GM19240 (cell line): Measurements from ENCODE around the gene ATP1B3.
"Not testable (repeated sequence)": the region's sequence is repeated elsewhere in the genome, so short reads cannot be mapped to it uniquely, and the experiment has no call there.

Experiments
- DNase-seq: peaks from one replicate; pipeline ENCODE4 v3.0.0; 2011; ENCODE audit warnings: low spot score; ENCODE audit not compliant: insufficient read length

The ATP1B3 gene

DNA sequence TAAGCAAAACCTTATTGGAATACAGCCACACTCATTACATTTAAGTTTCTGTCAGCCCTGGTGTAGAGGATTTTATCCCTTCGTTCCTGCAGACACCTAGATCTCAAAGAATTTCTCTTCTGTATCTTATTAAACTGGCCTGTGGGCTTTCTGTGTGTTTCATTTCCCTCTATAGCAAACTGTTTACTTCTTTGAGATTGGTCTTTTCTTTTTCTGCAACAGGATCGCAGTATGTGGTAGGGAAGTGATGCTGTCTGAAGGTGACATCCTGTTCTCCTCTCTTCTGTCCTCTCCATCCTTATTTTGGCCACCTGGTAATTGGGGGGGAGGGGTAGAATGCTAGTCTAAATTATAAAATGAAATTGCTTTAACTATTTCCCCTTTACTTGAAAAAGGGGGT is 25.5 kb downstream of the ATP1B3 start:
- DNase-seq, result no peak

DNA sequence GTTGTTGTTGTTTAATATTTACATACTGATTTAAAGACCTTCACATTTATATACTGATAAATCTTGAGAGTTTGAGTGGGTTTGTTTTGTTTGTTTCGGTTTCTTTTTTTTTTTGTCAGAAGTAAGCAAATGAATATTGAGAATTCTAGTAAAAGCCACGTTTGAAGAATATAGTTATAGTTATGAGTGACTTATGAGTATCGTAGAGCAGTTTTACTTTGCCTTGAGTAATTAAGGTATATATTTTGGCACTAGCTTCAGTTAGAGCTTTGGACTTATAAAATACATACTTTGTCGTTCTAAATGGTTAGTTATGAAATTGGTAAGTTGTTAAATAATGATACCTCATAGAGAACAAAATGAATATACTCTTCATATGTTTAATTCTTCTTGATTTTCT is 27.8 kb downstream of the ATP1B3 start:
- DNase-seq, result no peak

DNA sequence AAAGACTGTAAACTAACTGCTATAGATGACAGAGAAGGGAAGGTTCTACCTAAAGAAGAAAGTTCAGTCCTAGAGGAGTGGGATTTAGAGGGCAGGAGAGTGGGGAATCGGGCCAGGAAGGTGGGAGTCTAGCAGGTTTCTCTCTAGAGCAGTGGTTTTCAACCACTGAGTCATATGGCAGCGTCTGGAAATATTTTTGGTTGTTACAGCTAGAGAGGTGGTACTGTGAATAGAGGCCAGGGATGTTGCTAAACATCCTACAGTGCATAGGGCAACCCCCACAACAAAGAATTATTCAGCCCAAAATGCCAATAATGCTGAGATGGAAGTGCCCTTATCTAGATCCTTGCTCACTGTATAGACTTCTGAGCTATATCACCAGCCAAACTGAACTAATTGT is 28.7 kb downstream of the ATP1B3 start:
- no peak for DNase-seq

DNA sequence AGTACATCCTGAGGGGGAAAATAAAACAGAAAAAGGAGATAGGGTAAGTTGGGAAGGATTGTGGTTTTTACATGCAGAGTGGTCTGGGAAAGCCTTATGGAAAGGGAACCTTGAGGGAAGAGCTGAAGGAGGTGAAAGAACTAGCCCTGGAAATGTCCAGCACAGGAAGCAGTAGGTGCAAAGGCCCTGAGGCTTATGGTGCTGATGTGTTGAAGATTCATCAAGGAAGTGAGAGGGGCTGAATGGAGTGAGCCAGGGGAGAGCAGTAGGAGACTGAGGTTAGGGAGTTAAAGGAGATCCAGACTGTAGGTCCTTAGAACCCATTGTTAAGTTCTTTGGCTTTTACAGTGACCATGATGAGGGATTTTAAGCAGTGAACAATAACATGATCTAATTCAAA is 33.0 kb downstream of the ATP1B3 start:
- no peak for DNase-seq

DNA sequence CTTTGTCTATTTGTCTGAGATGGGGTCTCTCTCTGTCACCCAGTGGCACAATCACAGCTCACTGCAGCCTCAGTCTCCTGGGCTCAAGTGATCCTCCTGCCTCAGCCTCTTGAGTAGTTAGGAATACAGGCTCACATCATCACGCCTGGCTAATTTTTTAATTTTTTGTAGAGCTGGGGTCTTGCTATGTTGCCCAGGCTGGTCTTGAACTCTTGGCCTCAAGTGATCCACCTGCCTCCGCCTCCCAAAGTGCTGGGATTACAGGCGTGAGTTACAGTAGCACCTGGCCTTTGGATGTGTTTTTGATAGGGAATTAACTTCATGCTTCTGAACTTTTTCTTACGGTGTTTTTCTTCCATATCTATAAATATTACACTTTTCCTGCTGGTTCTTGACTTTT is 33.5 kb downstream of the ATP1B3 start:
- not testable (repeated sequence) for DNase-seq

DNA sequence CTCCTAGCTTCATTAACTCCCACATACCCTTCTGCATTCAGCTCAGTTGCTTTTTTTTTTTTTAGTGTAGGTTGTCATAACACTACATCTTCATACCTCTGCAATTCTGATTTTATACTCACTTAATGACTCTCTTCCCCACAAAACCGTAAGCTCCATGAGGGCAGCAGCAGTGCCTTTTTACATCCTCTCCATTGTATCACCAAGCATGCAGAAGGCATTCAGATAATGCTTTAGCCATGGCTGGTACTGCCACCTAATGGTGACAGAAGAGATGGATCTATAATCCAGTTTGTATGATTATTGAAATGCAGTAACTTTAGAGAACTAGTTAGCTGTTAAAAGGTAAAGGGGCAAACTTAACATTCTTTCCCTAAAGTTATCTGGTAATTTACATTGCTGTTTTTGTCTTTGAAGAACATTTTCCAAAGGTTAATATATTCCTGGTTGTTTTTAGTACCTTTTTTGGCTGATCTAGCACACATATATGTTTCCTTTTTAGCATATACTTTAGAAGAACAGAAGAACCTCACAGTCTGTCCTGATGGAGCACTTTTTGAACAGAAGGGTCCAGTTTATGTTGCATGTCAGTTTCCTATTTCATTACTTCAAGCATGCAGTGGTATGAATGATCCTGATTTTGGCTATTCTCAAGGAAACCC is 36.8 kb downstream of the ATP1B3 start:
- no peak for DNase-seq

DNA sequence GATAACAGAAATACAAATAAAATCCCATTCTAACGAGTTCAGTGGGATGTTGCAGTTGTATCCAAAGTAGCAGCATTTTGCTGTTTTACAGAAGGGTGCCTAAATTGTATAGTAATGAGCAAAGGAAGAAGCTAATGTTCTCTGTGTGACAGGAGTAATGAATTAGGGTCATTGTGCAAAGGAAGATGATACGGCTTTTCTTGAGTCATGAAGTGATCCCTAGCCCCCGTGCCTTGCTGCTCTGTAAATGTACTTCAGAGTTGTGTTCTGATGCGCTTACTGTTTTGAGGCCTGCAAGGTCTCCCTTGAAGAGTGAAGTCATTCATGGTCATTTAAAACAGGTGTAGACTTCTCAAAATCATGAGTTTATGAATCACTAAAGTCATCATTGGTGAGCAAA is 37.9 kb downstream of the ATP1B3 start:
- DNase-seq, result no peak

DNA sequence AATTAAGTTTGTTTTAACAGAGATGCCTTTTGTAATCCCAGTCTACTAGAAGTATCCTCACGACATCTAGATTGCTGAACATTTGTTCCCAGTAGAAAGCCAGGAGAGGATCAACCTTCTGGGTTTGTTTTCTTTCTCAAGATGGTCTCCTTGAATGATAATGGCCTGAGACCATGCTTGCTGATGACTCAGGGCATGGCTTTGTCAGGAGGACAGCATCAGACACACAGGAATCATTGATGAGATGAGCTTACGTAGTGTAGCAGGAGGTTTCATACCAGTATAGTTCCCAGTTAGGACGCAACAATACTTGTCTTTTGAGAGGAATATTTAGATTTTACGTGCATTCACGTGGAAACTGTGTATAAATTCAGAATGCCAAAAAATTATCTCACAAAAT is 38.6 kb downstream of the ATP1B3 start:
- no peak for DNase-seq

DNA sequence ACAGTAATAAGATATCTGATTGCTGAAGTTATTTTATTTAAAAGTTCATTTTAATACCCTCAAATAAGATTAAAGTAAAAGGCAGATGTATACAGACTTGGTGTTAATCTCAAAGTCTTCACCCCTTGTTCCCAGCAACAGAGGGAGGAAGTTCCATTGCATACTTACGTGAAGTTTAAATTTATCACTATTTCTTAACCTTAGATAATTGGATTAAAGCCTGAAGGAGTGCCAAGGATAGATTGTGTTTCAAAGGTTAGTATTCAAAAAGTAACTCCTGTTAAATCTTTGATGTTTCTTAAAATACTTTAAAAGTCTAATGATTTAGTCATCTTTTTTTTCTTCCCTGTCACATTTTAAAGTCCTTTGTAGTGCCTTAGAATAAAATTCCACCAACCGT is 39.3 kb downstream of the ATP1B3 start:
- no peak for DNase-seq

DNA sequence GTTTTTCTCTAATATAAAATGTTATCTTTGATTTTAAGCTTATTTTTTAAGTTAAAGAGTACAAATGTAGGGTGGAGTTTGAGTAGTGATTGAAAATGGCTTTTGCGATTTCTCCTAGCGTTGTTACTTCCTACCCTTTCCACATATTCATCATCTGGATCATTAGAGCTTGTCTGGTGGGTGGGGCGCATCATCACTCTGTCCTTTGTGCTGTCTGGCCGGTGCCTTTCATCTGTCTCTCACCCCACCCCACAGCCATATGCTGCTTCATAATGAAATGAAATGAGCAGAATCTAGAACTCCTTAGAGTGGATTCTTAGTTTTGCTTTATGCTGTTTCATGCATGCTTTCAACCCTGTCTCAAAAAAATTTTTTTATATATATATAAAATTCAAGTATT is 44.3 kb downstream of the ATP1B3 start:
- DNase-seq, result no peak

DNA sequence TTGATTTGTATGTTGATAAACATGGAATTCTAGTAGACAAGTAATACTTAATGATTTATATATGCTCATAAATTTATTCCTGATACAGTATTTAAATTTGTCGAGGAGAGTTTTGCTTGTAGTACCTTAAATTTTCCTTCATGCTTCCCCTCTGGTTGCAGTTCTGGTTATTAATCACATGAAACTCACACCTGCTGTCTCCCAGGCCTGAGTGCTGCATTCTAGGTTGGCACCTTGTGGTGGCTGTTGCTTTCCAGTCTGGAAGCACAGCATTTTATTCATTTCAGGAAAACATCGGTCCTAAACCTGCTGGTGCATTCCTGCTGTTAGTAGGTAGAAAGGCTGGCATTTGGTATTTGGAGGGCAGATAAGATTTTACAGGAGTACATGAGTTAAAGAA is 44.9 kb downstream of the ATP1B3 start:
- DNase-seq, result no peak

DNA sequence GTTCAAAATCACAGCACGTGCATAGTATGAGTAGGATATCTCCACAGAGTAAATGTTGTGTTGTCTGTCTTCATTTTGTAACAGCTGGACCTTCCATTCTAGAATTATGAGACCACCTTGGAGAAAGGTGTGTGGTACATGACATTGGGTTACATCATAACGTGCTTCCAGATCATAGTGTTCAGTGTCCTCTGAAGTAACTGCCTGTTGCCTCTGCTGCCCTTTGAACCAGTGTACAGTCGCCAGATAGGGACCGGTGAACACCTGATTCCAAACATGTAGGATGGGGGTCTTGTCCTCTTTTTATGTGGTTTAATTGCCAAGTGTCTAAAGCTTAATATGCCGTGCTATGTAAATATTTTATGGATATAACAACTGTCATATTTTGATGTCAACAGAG is 49.2 kb downstream of the ATP1B3 start:
- DNase-seq, result not testable (repeated sequence)

DNA sequence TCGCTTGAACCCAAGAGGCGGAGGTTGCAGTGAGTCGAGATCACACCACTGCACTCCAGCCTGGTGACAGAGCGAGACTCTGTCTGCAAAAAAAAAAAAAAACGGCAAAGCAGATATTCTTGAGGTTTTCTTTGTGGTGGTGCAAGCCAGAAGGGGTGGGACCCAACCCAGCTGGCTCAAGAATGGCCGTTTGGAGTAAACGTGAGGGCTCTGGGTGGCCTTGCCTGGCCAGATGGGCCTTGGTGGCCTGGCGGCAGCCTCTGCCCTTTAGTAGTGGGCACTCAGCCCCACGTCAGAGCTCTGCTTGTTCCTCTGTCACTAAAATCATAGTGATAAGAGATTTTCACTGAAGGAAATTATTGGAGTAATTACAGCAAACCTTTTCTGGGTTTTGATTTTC is 50.5 kb downstream of the ATP1B3 start:
- DNase-seq, result no peak

DNA sequence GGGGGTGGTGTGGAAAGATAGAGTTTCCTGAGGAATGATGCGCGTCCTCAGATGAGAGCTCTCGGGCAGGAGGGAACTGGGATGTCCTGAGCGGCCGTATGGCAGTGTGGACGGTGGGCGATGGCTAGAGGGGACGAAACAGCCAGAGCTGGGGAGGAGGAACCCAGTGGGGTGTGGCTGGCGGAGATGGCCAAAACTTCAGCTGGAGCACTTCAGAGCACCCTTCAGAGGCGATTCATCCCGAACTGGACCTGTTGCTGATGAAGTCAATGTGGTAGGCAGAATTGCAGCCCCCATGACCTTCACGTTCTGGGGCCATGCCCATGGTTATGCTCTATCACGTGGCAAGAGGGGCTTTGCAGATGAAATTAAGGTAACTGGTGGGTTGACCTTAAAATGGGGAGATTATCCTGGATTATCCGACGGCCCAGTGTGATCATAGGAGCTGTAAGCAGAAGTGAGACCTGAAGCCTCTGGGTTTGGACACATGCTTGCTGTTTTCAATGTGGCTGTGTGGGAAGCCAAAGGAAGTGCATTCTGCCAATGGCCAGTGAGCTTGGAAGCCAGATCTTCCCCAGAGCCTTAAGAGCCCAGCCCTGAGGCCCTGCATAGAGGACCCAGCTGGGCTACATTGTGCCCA is 52.3 kb downstream of the ATP1B3 start:
- DNase-seq, result no peak

DNA sequence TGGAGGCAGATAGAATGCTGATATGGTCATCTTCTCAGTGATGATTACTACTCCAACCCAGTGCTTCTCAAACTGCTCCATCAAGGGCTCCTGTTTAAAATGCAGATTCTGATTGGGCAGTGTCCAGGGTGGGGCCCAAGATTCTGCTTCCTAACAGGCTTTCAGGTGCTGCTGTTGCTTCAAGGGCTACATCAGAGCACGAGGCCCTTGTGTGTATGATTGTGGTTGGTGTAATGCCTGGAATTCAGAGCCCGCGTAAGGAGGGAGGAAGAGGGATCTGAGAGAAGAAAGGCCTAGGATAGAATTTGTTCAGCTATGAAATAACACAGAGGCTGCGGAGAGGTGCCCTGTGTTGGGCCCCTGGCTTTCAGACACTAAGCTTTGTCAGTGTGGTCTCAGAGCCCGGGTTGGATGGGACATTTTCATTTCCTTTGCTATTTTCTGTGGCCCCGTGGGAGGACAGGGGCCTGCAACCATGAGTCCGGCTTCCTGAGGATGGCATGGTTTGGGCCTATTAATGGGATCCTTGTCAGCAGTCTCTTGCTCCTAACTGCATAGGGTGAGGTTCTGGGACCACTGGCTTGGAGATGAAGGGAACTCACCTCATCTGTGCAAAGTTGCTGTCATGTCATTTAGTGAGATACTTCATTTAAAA is 53.0 kb downstream of the ATP1B3 start:
- no peak for DNase-seq

DNA sequence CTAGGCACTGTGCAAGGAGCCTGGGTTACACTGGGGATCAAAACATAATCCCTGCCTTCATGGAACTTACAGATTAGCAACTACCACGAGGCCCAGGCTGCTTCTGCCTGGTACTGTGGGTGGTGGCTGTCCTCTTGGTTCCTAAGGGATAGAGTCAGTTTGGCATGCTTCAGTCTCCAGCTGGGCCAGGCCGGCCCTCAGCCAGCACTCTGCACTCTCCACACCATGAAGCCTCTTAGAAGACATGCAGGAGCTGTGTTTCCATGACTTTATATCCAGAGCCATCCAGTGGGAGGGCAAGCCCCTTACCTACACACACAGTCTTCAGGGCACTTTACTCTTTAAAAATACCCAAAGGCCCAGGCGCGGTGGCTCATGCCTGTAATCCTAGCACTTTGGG is 54.4 kb downstream of the ATP1B3 start:
- no peak for DNase-seq

DNA sequence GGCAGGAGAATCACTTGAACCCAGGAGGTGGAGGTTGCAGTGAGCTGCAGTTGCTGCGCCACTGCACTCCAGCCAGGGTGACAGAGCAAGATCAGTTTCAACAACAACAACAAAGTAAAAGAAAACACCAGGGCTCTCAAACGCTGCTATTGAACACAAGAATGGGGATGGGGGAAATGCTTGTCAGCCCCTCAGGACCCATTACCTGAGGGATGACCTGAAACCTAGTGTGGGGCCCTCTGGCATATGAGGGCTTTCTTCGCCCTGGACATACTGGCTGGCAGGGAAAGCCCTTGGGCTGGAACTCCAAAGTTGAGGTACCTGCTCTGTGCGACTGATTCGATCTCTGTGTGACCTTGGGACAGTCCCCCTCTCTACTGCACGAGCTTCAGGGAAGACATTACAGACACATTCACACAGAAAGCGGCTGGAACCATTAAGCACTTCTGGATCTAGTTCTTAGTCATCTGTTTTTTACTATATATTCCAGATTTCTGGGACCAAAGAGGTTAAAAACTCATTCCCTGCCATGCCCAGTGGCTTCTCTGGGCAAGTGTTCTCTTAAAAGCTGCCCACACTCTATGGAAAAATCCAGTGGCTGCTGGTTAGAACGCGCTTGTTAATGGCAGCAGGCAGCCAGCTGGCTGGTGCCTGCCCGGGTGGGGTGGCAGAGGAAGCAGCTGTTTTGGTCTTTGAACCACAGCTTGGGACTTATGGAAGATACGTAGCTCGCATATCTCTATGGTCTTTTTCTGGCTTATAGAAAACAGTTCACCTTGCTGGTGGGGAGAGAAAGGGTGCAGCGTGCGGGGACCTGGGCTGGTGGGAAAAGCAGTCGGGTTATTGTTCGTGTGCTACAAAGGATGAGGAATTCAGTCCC is 57.2 kb downstream of the ATP1B3 start:
- no peak for DNase-seq

DNA sequence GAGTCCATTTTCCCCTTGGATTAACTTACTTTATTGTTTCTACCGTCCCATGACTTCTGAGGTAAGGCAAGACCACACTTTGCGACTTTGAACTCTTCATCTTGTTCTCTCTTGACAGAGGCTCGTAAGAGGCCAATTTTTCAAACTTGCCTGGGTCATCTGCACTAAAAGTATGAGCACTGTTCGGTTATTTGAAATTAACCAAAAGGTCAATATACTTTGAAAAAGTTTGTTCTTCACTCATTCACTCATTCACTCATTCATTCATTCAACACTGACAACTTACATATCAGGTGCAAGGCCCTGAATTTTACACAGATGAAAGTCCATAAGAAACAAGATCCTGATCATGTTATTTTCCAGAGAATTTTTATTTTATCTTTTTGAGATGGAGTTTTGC is 57.9 kb downstream of the ATP1B3 start:
- no peak for DNase-seq

DNA sequence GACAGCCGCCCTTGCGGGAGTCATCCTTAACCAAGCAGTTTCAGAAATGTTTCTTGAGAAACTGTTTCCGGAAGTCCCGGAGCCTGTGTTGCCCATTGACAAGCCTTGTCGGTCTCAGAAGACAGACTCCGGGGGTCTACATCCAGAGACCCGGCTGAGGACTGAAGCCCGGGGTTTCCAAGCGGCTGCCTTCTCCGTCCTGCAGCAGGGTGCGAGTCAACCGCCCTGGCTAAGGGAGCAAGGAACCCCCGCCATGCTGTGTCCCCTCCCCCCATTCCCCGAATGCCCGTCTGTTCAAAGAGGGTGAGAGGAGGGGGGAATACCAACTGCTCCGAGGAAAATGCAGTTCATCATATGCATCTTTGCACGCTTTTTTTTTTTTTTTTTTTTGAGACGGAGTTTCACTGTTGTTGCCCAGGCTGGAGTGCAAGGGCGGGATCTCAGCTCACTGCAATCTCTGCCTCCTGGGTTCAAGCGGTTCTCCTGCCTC is 61.6 kb downstream of the ATP1B3 start:
- no peak for DNase-seq

DNA sequence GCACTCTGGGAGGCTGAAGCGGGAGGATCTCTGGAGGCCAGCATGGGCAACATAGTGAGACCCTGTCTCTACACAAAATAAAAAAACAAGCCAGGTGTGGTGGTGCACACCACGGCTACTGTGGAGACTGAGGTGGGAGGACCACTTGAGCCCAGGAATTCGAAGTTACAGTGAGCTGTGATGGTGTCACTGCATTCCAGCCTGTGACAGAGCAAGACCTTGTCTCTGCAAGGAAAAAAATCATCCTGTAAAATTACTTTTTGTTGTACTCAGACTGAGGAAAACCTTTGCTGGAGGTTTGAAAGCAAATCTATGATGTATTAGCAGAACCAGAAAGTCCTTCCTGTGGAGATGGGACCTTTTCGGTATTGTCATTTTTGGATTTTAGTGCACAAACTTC is 63.3 kb downstream of the ATP1B3 start:
- DNase-seq, result no peak

DNA sequence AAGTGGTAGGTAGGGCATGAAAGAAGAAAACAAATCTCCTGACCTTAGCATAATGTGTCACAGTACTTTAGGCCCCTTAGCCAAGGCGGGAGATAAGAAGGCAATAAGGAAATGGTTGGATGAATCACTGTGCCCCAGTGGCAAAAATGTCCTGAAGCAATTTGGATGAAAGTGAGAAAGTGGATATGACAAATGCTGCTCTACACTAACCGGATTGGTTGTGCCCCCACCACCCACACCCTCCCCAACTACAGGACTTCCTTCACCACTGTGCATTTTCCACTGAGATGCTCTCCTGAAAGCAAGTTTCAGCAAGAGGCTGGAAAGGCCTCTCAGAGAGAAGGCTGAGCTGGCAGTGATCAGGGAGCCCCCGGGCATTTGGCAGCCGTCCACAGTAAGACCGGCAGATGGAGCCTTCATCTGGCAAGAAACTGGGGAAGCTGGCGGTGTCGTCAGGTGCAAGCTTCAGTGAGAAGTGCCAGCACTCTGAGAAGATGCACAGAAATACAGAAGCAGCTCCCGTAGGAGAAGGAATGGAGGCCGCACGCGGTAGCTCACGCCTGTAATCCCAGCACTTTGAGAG is 63.8 kb downstream of the ATP1B3 start:
- DNase-seq, result no peak

DNA sequence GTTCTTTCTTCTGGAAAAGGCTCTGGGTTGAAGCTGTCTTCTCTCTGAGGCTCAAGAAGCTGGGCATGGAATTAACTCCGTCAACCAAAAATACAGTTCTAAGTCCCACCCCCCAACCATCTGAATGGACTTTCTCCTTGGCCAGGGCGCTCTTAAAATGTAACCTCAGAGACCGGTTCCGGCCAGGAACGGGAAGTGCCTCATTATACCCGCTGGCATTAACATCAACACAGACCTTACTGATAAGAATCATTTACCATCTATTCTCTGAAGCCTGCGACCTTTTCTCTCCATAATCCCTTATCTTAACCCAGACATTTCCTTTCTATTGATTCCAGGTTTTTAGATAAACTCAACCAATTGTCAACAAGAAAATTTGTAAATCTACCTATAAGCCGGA is 64.7 kb downstream of the ATP1B3 start:
- DNase-seq, result no peak
